Measurements from ENCODE around the gene ERCC8.

- TF ChIP-seq, protein P1, sequence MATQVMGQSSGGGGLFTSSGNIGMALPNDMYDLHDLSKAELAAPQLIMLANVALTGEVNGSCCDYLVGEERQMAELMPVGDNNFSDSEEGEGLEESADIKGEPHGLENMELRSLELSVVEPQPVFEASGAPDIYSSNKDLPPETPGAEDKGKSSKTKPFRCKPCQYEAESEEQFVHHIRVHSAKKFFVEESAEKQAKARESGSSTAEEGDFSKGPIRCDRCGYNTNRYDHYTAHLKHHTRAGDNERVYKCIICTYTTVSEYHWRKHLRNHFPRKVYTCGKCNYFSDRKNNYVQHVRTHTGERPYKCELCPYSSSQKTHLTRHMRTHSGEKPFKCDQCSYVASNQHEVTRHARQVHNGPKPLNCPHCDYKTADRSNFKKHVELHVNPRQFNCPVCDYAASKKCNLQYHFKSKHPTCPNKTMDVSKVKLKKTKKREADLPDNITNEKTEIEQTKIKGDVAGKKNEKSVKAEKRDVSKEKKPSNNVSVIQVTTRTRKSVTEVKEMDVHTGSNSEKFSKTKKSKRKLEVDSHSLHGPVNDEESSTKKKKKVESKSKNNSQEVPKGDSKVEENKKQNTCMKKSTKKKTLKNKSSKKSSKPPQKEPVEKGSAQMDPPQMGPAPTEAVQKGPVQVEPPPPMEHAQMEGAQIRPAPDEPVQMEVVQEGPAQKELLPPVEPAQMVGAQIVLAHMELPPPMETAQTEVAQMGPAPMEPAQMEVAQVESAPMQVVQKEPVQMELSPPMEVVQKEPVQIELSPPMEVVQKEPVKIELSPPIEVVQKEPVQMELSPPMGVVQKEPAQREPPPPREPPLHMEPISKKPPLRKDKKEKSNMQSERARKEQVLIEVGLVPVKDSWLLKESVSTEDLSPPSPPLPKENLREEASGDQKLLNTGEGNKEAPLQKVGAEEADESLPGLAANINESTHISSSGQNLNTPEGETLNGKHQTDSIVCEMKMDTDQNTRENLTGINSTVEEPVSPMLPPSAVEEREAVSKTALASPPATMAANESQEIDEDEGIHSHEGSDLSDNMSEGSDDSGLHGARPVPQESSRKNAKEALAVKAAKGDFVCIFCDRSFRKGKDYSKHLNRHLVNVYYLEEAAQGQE (IDR thresholded peaks at IDR 0.05; ENCODE audit: insufficient read depth in 1 of 2, low read depth in 2 of 2, low read length in 1 of 2), result no peak
- TF ChIP-seq, protein P2, sequence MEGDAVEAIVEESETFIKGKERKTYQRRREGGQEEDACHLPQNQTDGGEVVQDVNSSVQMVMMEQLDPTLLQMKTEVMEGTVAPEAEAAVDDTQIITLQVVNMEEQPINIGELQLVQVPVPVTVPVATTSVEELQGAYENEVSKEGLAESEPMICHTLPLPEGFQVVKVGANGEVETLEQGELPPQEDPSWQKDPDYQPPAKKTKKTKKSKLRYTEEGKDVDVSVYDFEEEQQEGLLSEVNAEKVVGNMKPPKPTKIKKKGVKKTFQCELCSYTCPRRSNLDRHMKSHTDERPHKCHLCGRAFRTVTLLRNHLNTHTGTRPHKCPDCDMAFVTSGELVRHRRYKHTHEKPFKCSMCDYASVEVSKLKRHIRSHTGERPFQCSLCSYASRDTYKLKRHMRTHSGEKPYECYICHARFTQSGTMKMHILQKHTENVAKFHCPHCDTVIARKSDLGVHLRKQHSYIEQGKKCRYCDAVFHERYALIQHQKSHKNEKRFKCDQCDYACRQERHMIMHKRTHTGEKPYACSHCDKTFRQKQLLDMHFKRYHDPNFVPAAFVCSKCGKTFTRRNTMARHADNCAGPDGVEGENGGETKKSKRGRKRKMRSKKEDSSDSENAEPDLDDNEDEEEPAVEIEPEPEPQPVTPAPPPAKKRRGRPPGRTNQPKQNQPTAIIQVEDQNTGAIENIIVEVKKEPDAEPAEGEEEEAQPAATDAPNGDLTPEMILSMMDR (IDR thresholded peaks at IDR 0.05), result no peak
- TF ChIP-seq TCF7L2 (IDR thresholded peaks at IDR 0.05; ENCODE audit: low read depth, low read length) (no peak), POLR2AphosphoS5 (IDR thresholded peaks at IDR 0.05; ENCODE audit: low read depth, low read length) (no peak), SIN3A (IDR thresholded peaks at IDR 0.05; ENCODE audit: borderline replicate concordance, insufficient read depth, low read depth, low read length) (no peak)
Observed at GRCh38 chr5:60852317-60852716, 92.6 kb downstream of the ERCC8 start.

All from Panc1 (cell line).